HG02938 (cell line): ENCODE measurements around the gene PRKACA.

Experiments
- ATAC-seq: cut with Tn5 transposase; IDR thresholded peaks from one replicate; pipeline ENCODE4 v1.9.1; 2021; ENCODE audit warnings: mild to moderate bottlenecking, moderate library complexity; ENCODE audit not compliant: unreplicated experiment

The PRKACA gene

GRCh38 chr19:14096272-14096992 is 21.1 kb downstream of the PRKACA start:
- no peak for ATAC-seq

- no peak for ATAC-seq
Observed at GRCh38 chr19:14094854-14095253, 22.7 kb downstream of the PRKACA start.

- no peak for ATAC-seq
Observed at GRCh38 chr19:14093117-14093823, 24.3 kb downstream of the PRKACA start.

GRCh38 chr19:14091813-14092462 is 25.6 kb downstream of the PRKACA start:
- peak; percentile 22 for ATAC-seq

GRCh38 chr19:14091081-14091812 is 26.3 kb downstream of the PRKACA start:
- peak; percentile 47 for ATAC-seq

- ATAC-seq = peak; percentile 25
Observed at GRCh38 chr19:14090509-14091080, 27.0 kb downstream of the PRKACA start, which contains the start of gene SAMD1. Gene SAMD1, minus strand, starts transcription at chr19:14090751.

- no peak for ATAC-seq
Observed at GRCh38 chr19:14089662-14090508, 27.7 kb downstream of the PRKACA start.

GRCh38 chr19:14089412-14089661 is 28.2 kb downstream of the PRKACA start:
- no peak for ATAC-seq

- ATAC-seq = no peak
Observed at GRCh38 chr19:14088634-14089411, 28.7 kb downstream of the PRKACA start.

GRCh38 chr19:14086098-14086497 is 31.5 kb downstream of the PRKACA start:
- no peak for ATAC-seq

- ATAC-seq = no peak
Observed at GRCh38 chr19:14085309-14085995, 32.1 kb downstream of the PRKACA start, which contains the start of gene C19orf67. Gene C19orf67, minus strand, starts transcription at chr19:14085783. Its CDS starts 156 bp downstream, at chr19:14085627.

GRCh38 chr19:14082675-14082960 is 34.9 kb downstream of the PRKACA start:
- no peak for ATAC-seq

GRCh38 chr19:14081797-14082674 is 35.5 kb downstream of the PRKACA start:
- no peak for ATAC-seq

- peak; percentile 87 for ATAC-seq
Observed at GRCh38 chr19:14080887-14081796, 36.4 kb downstream of the PRKACA start.

GRCh38 chr19:14078411-14078810 is 39.2 kb downstream of the PRKACA start:
- no peak for ATAC-seq

- ATAC-seq = no peak
Observed at GRCh38 chr19:14073925-14074838, 43.4 kb downstream of the PRKACA start.
